Breast epithelium (tissue), 3 donors: Measurements from ENCODE around the gene PTTG1IP.

Experiments
- CTCF ChIP-seq, 3 donors: fragments of 450-650 bp; IDR thresholded peaks; one replicate each; pipeline ENCODE4 v1.5.1; 2016 to 2017; ENCODE audit warnings: antibody characterized with exemption in 3 of 3, mild to moderate bottlenecking in 3 of 3, moderate library complexity in 3 of 3
- POLR2A ChIP-seq: fragments of 450-650 bp; IDR thresholded peaks from one replicate; pipeline ENCODE4 v1.6.1; 2016; ENCODE audit warnings: antibody characterized with exemption, mild to moderate bottlenecking, moderate library complexity
- POLR2AphosphoS5 ChIP-seq, 3 donors: sonication (generic); formaldehyde crosslinking; IDR thresholded peaks; one replicate each; pipeline ENCODE4 v1.6.1; 2017; ENCODE audit warnings: antibody characterized with exemption in 3 of 3

GRCh38 chr21:44850208-44850800, 23.2 kb downstream of the PTTG1IP start:
- TF ChIP-seq CTCF (IDR thresholded peaks at IDR 0.05) (no peak), POLR2AphosphoS5 (IDR thresholded peaks at IDR 0.05) (no peak), POLR2A (no peak)
